GM19467 (cell line): ENCODE data around the gene SPOCK2.

Experiments
- ATAC-seq: cut with Tn5 transposase; IDR thresholded peaks from one replicate; pipeline ENCODE4 v1.9.1; 2021; ENCODE audit warnings: mild to moderate bottlenecking, moderate library complexity; ENCODE audit not compliant: unreplicated experiment

Gene SPOCK2

DNA sequence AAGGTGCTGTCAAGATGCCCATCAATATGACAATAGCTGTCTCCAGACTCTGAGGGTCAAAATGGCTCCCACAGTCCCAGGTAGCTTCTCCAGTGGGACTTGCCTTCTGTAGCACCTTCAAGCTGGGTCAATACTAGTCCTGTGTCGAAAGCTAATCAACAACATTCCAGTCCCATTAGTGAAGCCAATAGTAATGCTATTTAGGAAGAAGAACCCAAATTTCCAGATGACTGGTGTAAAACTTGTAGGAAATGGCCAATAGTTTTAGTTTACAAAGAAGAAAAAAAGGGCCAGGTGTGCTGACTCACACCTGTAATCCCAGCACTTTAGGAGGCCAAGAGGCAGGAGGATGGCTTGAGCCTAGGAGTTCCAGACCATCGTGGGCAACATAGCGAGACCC, 2.0 kb upstream of the SPOCK2 start:
- no peak for ATAC-seq

- no peak for ATAC-seq
Observed at GRCh38 chr10:72089618-72090017, 1.3 kb upstream of the SPOCK2 start.

DNA sequence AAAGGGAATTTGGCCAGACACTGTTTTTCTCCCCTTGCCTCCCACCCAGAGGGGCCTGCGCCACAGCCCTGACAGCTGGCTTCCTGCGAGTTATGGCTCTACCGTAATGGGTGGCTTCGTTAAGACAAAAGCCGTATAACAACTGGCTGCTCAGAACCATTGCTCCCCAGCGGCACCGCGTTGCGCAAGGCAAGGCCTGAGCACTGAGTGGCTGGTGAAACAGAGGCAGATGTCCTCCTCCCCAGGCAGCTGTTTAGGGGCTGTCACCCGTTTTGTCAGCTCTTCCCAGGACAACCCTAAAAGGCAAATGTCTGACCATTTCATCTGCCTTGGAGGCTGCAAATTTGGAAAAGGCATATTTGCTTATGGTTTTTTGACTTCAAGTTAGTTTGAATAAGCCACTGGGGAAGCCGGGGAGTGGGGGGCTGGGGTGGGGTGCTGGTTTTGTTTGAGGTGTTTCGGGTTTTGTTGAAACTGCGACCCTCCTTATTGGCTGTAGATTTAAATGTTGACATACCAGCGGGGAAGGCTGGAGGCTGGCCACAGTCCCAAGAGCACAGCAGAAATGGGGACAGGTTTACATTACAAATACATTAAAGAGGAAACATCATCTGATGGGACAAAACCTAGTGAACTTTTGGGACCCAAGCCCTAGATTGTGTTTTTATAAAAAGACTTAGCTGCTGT, 681 bp upstream of the SPOCK2 start:
- no peak for ATAC-seq

DNA sequence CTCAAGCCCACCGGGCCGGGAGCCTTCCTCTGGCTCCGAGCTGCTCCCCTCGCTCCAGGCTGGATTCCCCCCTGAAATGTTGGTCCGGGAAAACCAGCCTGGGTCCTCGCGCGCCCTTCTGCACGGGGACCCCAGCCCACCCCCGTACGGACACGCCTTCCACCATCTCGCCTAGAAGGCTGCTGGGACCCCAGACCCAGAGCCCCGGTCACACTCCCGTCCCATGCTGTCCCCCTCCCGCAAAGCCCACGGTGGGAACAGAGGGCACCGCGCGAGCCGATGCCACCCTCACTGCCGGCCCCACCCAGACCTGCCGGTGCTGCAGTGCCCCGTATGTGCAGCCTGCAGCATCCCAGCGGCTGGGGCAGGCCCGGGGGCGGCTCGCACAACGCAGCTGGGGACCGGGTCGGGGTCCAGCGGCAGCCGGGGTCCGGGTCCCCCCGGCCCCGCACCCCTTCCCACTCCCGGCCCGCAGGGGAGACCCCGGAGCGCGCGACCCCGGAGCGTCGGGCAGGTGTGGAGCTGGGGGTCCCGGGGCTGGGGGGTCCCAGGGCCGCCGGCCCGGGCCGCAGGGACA, 871 bp downstream of the SPOCK2 start:
- no peak for ATAC-seq

DNA sequence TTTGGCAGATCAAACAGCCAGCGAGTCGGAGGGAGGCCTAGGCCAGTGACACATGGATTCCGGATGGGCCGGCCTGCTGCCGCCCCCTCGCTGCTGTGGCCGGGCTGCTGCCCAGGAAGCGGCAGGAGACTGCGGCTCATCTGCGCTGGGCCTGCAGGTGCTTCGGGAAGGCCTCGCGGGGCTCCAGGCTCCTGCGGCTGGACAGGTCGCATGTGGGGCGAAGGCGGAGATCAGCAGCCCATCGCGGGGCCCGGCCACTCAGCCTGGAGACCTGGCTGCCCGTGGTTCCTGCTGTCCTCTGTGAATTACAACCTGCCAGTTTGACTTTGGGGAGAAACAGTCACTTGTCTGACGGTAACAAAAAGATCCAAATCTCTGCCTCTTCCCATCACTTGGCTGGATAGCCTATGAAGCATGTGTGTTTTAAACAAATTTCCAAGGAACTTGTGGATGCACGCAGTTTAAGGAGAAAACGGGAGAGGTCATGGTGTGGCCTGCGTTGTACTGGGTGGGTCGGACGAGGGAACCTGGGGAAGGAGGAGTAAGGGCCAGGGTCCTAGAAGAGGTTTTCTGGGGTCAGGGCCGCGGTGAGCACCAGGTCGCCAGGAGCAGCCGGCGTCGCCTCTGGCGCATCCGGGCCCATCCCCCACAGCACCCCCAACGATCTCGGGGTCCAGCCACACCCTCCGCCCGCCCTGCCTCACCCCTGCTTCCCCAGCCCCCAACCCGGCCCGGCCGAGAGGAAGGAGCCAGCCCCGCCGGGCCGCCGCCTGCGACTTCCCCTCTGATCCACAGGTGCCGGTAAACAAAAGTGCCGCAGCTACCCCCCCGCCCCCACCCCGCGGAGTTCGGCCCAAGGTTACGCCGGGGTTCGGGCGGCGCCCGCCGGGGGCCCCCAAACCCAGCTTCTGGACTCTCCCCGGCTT, 1.6 kb downstream of the SPOCK2 start:
- ATAC-seq, result no peak

GRCh38 chr10:72085864-72086465, 2.4 kb downstream of the SPOCK2 start:
- no peak for ATAC-seq

GRCh38 chr10:72085166-72085565, 3.2 kb downstream of the SPOCK2 start:
- no peak for ATAC-seq

DNA sequence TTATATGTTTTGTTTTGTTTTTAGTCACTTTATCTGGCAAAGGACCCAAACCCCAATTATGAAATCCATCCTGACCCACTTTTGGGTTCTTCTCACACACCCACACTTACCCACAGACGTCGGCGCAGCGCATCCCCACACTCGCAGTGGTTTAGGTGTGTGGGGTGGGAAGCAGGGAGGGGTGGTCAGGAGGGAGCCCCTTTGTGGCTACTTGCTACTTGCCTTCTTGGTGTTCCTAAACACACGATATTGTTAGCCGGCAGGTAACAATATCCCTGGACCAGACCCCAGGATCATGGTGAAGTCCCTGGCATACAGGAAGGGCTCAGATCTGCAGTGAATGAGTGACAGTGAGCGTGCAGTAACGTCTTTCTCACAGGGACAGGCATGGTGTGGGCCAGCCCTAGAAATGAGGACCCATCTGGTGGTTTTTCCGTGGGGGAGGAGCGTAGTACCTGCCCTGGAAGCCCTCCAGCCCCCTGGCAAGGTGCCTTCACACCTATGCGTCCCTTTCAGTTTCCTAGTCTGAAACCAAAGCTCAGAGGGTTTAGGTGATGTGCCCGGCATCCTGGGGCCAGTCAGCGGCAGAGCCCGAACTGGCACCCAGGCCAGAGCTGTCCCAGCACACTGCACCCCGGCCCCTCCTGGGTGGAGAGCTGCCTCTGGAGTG, 4.4 kb downstream of the SPOCK2 start:
- no peak for ATAC-seq

DNA sequence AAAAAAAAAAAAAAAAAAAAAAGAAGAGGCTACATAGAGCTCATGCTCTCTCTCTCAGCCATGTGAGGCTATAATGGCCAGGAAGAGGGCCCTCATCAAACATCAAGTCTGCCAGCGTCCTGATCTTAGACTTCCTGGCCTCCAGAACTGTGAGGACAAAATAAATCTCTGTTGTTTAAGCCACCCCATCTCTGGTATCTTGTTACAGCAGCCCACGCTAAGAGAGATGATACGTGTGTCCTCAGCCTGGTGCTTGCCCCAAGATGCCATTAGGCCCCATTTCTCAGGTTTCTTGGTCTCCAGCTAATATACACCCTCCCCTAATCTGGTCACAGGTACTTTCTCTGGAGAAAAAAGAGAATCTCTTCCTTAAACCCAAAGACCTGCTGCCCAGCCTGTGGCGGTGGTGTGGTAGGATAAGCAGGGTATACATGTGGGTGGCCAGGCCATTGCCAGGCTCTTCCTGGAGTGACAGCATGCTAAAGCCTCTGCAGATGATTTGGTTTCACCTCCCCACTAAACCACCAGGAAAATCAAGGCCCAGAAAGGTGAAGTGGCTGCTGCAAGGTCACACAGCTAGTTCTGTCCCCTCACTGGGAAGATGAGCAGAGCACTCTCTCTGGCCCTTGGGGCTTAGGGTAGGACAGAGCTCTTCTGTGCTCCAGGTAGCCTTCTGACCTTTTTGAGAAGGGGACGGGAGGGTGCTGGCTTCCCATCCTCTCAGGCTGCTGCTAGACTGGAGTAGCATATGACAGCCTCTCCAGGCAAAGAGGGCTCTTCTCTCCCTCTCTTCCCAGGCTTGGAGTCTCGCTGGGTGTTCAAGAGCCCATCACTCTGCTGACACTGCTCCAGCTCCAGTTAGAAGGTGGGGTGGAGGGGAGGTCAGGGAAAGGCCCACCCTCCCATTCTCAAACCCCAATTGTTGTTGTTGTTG, 5.2 kb downstream of the SPOCK2 start:
- no peak for ATAC-seq

- no peak for ATAC-seq
Observed at GRCh38 chr10:72081772-72082590, 6.4 kb downstream of the SPOCK2 start.

- no peak for ATAC-seq
Observed at GRCh38 chr10:72081210-72081609, 7.1 kb downstream of the SPOCK2 start.

DNA sequence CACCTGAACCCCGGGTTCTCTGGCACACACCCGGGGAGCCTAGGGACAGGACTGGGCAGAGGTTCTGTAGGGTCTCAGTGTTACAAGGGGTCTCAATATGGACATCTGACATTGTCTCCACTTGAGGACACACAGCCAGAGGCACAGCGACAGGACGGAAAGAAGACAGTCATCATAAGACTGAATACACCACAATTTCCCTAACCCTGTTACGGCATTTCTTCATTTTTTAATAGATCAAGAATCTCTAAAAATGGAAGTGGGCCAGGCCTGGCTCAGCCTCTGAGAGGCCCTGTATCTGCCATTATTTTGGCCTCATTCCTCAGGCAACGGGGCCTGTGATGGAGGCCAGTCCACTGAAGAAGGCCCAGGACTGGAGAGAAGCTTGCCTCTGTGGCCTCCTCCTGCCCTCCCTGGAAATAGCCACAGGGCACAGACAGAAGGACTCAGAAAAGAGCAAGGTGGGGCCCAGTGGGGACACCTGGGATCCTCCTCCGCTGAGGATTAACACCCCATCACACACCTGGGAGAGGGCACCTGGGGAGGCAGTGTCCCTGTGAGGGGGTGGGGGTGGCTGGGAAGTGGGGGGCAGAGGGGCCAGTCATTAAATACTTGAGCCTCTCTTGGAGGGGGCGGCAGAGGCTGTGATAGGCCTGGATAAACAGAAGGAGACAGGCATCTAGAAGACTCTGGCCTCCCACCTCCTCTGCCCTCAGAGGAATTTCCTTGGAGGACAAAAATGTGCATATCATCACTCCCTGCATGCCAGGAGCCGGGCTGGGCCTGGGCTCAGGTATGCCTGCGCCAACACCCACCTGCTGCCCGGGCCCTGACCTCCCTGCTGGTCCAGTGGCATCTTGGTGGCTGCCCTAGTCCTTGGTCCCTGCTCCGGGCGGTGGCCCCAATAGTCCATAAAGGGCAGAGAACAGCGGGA, 8.0 kb downstream of the SPOCK2 start:
- ATAC-seq, result no peak

DNA sequence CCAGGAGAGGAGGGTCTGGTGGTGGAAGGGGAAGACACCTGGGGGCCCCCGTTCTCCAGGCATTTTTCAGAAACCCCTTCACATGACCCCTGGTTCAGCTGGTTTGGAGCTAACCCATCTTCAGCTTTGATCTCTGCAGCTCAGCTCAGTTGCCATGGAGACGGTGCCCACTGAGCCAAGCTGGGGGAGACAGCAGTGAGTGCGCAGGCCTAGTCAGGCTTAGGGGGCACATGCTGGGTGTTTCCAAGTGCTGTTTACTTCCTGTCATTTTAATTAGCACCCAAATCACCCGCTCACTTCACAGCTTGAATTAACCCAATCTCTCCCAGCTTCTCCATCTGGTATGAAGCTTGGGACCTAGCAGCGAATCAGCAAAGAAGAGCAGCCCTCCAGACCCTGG, 9.0 kb downstream of the SPOCK2 start:
- no peak for ATAC-seq

- no peak for ATAC-seq
Observed at GRCh38 chr10:72077275-72077990, 10.9 kb downstream of the SPOCK2 start.

DNA sequence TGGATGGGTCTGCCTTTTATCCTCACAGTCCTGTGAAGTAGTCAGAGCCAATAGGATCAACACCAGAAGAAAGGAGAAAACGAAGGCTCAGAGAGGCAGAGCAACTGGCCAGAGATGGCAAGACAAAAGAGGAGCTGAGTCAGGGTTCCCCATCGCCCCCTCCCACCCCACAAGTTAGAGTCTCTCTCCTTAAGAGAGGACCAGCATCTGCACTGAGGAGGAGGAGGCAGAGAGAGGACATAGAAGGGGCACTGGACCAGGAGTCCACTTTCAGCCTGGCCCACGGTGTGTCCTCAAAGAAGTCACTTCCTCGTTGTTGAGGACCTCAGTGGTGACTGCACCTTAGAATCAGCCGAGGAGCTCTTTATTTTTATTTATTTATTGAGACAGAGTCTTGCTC, 11.6 kb downstream of the SPOCK2 start:
- no peak for ATAC-seq

DNA sequence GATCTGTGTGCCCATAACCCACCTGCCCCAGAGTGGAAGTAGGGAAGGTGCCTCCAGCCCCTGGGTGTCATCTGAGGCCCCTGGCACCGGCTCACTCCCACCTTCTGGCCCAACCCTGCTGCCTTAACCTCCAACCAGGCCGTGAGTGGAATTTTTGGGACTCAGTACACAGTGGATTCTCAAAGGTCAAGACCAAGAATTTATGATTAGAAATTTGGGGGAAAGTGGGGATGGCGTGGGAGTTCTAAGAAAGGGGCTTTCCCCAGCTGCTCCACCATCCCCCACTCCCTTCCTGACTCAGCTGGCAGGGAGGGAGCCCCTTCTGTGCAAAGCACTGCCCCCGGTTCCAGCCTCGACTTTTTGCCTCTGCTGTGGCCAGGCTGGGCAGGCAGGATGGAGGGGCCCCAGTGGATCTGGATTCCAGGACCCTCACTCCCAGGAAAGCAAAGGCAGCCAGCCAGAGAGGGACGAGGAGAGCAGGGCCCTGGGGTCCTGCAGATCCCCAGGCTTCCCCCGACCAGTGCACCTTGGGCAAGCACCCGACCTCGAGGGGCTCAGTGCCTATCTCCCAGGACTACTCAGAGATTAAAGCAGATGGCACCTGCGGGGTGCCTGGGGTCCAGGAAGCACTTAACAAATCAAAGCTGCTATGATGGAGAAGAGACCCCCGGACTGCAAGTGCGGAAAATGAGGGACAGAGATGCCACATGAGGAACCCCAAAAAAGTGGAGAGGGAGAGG, 12.8 kb downstream of the SPOCK2 start:
- no peak for ATAC-seq
